HepG2 (cell line): ENCODE data around the gene ZNF764. TPM values are rescaled to one million over a fixed set of nuclear protein-coding genes. Genes with fewer than 3 reads are reported as not detected.
A peak's percentile ranks its signal among the peaks of the same experiment; 100 is the strongest.

Experiments used
- AKAP8 ChIP-seq: sonication (generic); formaldehyde crosslinking; IDR thresholded peaks from 2 replicates; pipeline ENCODE4 v1.5.1; 2020; ENCODE audit warnings: mild to moderate bottlenecking, missing genetic modification reagents
- DMAP1 ChIP-seq: IDR thresholded peaks from 2 replicates; pipeline ENCODE4 v1.6.1; 2016
- FOXJ3 ChIP-seq: sonication (generic); formaldehyde crosslinking; IDR thresholded peaks from 2 replicates; pipeline ENCODE4 v1.4.0; 2020; ENCODE audit warnings: missing genetic modification reagents, mild to moderate bottlenecking, borderline replicate concordance
- GATAD2A ChIP-seq: IDR thresholded peaks from 2 replicates; pipeline ENCODE4 v1.6.1; 2016
- HMGXB4 ChIP-seq, 2 experiments: sonication (generic) in 1 of 2; formaldehyde crosslinking in 1 of 2; IDR thresholded peaks; 2 replicates each; pipeline versions ENCODE4 v1.4.0 to v1.6.1; 2018 to 2020; ENCODE audit warnings: missing genetic modification reagents in 2 of 2, borderline replicate concordance in 1 of 2, low read depth in 1 of 2, mild to moderate bottlenecking in 1 of 2, missing biosample characterization in 1 of 2
- POLR2A ChIP-seq, 2 experiments: IDR thresholded peaks; 2 replicates each; pipeline ENCODE4 v1.6.1; 2011; ENCODE audit warnings: low read depth in 2 of 2, low read length in 2 of 2, mild to moderate bottlenecking in 1 of 2, moderate library complexity in 1 of 2; ENCODE audit not compliant: insufficient read depth in 1 of 2
- TBX2 ChIP-seq: sonication (generic); formaldehyde crosslinking; IDR thresholded peaks from 2 replicates; pipeline ENCODE4 v1.5.0; 2020; ENCODE audit warnings: missing genetic modification reagents, mild to moderate bottlenecking, borderline replicate concordance
- TEAD3 ChIP-seq: optimal IDR thresholded peaks from 2 replicates; pipeline ENCODE3; 2016; ENCODE audit warnings: borderline replicate concordance
- THAP7 ChIP-seq: sonication (generic); formaldehyde crosslinking; IDR thresholded peaks from 2 replicates; pipeline ENCODE4 v1.8.1; 2023; ENCODE audit warnings: mild to moderate bottlenecking, missing genetic modification reagents
- THAP8 ChIP-seq: sonication (generic); formaldehyde crosslinking; IDR thresholded peaks from 2 replicates; pipeline ENCODE4 v1.5.1; 2020; ENCODE audit warnings: missing genetic modification reagents, mild to moderate bottlenecking, borderline replicate concordance
- ZFP36 ChIP-seq: fragments of 150-350 bp; IDR thresholded peaks from 2 replicates; pipeline ENCODE4 v1.6.1; 2018; ENCODE audit warnings: borderline replicate concordance, low read length, low read depth; ENCODE audit not compliant: partially characterized antibody
- ZMYM2 ChIP-seq: sonication (generic); formaldehyde crosslinking; IDR thresholded peaks from 2 replicates; pipeline ENCODE4 v1.8.0; 2022; ENCODE audit warnings: mild to moderate bottlenecking, missing genetic modification reagents
- ZNF234 ChIP-seq: sonication (generic); formaldehyde crosslinking; conservative IDR thresholded peaks from 2 replicates; pipeline ENCODE4 v1.5.1; 2020; ENCODE audit warnings: mild to moderate bottlenecking, missing genetic modification reagents
- ZNF724P ChIP-seq: sonication (generic); formaldehyde crosslinking; IDR thresholded peaks from 2 replicates; pipeline ENCODE4 v1.8.0; 2022; ENCODE audit warnings: missing genetic modification reagents, borderline replicate concordance
- polyA plus RNA-seq, 8 experiments: library from polyadenylated mRNA; depleted of rRNA in 3 of 8; stranded (reverse) in 7 of 8; unstranded in 1 of 8; fragments of >200 nt; fragmentation: Illumina TruSeq in 4 of 8; extraction: Trizol in 4 of 8; gene quantifications; 2 replicates each; pipeline versions ENCODE4 v1.2.1 to v1.2.3, GENCODE V29; 2011 to 2016; ENCODE audit warnings: low read depth in 4 of 8, missing spikeins in 1 of 8, mixed read lengths in 1 of 8; ENCODE audit not compliant: insufficient read depth in 1 of 8
- total RNA-seq, 5 experiments: library from RNA; depleted of rRNA; stranded (reverse); fragments of >200 nt; fragmentation: Illumina TruSeq; extraction: Trizol; gene quantifications; 2 replicates each; pipeline ENCODE4 v1.2.3, GENCODE V29; 2016; ENCODE audit warnings: low read depth in 1 of 5
- TF ChIP-seq, protein P1 (sequence below): sonication (generic); formaldehyde crosslinking; IDR thresholded peaks from 2 replicates; pipeline ENCODE4 v1.4.0; 2020; ENCODE audit warnings: missing genetic modification reagents
- TF ChIP-seq, protein P2 (sequence below): sonication (generic); formaldehyde crosslinking; IDR thresholded peaks from 2 replicates; pipeline ENCODE4 v1.8.1; 2023; ENCODE audit warnings: mild to moderate bottlenecking, missing genetic modification reagents
- TF ChIP-seq, protein P3 (sequence below): sonication (generic); formaldehyde crosslinking; conservative IDR thresholded peaks from 2 replicates; pipeline ENCODE4 v1.4.0; 2020; ENCODE audit warnings: missing genetic modification reagents
- TF ChIP-seq, protein P4 (sequence below): sonication (generic); formaldehyde crosslinking; conservative IDR thresholded peaks from 2 replicates; pipeline ENCODE4 v1.8.0; 2022; ENCODE audit warnings: low read depth, missing genetic modification reagents

Gene ZNF764
- total and polyA plus RNA-seq, 2 of the 13 experiments (the other 11 are each of a cell fraction or from before 2014, with no cell fraction given) = 4.1 to 9.1 TPM

DNA sequence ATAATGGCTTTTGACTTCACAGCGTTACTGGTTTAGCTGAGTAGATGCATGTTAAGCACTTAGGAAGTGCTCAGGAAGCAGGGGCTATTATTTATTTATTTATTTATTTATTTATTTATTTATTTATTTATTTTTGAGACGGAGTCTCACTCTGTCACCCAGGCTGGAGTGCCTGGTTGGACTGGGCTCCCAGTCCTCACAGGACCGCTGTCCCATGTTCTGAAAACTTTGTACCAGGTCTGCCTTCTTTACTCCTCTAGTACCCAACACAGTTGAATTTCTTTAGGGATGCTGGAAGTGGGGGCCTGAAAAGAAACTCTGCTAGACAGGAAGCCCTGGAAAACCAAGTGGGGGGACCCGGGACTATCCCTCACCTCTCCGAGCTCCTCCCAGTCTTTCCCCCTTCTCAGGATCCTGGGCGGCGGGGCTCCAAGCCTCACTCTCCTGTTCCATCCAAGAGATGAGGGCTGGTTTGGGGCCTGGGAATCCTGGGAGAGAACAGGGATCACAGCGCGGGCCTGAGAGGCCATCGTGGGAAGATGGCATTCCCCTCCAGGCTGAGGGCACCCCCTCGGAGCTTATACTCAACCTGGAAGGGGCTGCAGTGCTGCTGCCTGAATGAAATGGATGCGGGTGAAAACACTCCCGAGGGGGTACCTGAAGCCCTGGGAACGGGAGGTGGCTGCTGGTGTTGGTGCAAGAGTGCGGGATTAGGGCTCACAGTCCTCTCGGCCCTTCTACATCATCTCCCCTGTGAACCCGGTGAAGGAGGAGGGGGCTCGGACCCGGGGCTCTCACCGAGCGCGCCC lies 12.7 kb upstream of the ZNF764 start (continued):
- TF ChIP-seq, protein P1, sequence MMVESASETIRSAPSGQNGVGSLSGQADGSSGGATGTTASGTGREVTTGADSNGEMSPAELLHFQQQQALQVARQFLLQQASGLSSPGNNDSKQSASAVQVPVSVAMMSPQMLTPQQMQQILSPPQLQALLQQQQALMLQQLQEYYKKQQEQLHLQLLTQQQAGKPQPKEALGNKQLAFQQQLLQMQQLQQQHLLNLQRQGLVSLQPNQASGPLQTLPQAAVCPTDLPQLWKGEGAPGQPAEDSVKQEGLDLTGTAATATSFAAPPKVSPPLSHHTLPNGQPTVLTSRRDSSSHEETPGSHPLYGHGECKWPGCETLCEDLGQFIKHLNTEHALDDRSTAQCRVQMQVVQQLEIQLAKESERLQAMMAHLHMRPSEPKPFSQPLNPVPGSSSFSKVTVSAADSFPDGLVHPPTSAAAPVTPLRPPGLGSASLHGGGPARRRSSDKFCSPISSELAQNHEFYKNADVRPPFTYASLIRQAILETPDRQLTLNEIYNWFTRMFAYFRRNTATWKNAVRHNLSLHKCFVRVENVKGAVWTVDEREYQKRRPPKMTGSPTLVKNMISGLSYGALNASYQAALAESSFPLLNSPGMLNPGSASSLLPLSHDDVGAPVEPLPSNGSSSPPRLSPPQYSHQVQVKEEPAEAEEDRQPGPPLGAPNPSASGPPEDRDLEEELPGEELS (CRISPR knock-in tag) = no peak
- TF ChIP-seq, protein P2, sequence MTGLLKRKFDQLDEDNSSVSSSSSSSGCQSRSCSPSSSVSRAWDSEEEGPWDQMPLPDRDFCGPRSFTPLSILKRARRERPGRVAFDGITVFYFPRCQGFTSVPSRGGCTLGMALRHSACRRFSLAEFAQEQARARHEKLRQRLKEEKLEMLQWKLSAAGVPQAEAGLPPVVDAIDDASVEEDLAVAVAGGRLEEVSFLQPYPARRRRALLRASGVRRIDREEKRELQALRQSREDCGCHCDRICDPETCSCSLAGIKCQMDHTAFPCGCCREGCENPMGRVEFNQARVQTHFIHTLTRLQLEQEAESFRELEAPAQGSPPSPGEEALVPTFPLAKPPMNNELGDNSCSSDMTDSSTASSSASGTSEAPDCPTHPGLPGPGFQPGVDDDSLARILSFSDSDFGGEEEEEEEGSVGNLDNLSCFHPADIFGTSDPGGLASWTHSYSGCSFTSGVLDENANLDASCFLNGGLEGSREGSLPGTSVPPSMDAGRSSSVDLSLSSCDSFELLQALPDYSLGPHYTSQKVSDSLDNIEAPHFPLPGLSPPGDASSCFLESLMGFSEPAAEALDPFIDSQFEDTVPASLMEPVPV (CRISPR knock-in tag) = no peak
- TF ChIP-seq HMGXB4 (CRISPR knock-in tag; IDR thresholded peaks at IDR 0.05; ENCODE audit: borderline replicate concordance in 1 of 2, low read depth in 1 of 2) (no peak; a peak in 1 of 4 replicates), FOXJ3 (no peak), THAP7 (CRISPR knock-in tag) (no peak), ZNF234 (0 out of 2 replicates have a peak, but pooled peaks have one; percentile 58), ZFP36 (no peak), ZMYM2 (CRISPR knock-in tag) (no peak), ZNF724P (no peak), AKAP8 (CRISPR knock-in tag) (no peak), POLR2A (IDR thresholded peaks at IDR 0.05; ENCODE audit: insufficient read depth in 1 of 2, low read depth in 2 of 2, low read length in 2 of 2) (peak in 1 of 2 experiments; percentile 39; a peak in 1 of 4 replicates), TBX2 (CRISPR knock-in tag) (no peak), THAP8 (CRISPR knock-in tag) (no peak), GATAD2A (no peak), TEAD3 (CRISPR knock-in tag) (peak; percentile 14), DMAP1 (CRISPR knock-in tag) (no peak; the same call in 1 of the 2 replicates)
- TF ChIP-seq, protein P3, sequence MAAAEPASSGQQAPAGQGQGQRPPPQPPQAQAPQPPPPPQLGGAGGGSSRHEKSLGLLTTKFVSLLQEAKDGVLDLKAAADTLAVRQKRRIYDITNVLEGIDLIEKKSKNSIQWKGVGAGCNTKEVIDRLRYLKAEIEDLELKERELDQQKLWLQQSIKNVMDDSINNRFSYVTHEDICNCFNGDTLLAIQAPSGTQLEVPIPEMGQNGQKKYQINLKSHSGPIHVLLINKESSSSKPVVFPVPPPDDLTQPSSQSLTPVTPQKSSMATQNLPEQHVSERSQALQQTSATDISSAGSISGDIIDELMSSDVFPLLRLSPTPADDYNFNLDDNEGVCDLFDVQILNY (CRISPR knock-in tag) = no peak
- TF ChIP-seq, protein P4, sequence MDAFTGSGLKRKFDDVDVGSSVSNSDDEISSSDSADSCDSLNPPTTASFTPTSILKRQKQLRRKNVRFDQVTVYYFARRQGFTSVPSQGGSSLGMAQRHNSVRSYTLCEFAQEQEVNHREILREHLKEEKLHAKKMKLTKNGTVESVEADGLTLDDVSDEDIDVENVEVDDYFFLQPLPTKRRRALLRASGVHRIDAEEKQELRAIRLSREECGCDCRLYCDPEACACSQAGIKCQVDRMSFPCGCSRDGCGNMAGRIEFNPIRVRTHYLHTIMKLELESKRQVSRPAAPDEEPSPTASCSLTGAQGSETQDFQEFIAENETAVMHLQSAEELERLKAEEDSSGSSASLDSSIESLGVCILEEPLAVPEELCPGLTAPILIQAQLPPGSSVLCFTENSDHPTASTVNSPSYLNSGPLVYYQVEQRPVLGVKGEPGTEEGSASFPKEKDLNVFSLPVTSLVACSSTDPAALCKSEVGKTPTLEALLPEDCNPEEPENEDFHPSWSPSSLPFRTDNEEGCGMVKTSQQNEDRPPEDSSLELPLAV (CRISPR knock-in tag) = no peak
